DND-41 (cell line): Measurements from ENCODE around the gene MCRS1.

Experiments
- CTCF ChIP-seq: IDR thresholded peaks from 2 replicates; pipeline ENCODE4 v1.5.1; 2012; ENCODE audit warnings: borderline replicate concordance, low read length, moderate library complexity, mild to moderate bottlenecking; ENCODE audit not compliant: poor library complexity, severe bottlenecking; ENCODE audit errors: extremely low read depth
- EZH2 ChIP-seq: IDR thresholded peaks from 3 replicates; pipeline ENCODE4 v1.6.1; 2012; ENCODE audit warnings: borderline replicate concordance, low read depth, mild to moderate bottlenecking, moderate library complexity, low read length, inconsistent platforms; ENCODE audit not compliant: severe bottlenecking

GRCh38 chr12:49560695-49561094 lies 7.2 kb downstream of the MCRS1 start:
- TF ChIP-seq CTCF: no peak
- no peak for TF ChIP-seq EZH2
